ENCODE data around the gene RIC1.
"Not testable (repeated sequence)": the region's sequence is repeated elsewhere in the genome, so short reads cannot be mapped to it uniquely, and the experiment has no call there.

Gene RIC1

DNA sequence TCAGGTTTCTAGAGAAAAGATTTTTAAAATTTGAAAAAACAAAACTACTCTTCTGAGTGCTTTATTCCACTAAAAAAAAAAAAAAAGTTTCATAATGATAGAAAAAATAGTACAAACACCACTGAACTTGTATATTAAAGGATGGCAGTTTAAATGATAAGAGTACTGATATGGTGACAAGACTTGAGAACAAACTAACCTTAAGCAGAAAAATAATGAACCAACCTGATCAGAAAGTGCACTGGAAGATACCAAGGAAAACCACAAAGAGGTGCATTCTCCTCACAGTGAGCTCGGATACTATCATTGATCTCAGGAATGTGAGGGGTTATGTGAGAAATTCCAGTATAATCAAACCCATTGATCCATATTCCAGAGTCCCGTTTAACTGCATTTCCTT, 169.7 kb downstream of the RIC1 start:
- Histone ChIP-seq H3K27ac (ENCODE audit: low read depth, low read length) (no peak overlapping the region), H3K36me3 (ENCODE audit: control insufficient read depth in 1 of 2, insufficient read depth in 2 of 2, low read length in 2 of 2) (peaks cover 6 to 13% of the 10 kb centered on the region in 2 donors), H3K9me3 (ENCODE audit: control insufficient read depth in 1 of 2, low read length in 2 of 2) (no peaks in the 10 kb centered on the region), H3K4me1 (ENCODE audit: control insufficient read depth in 1 of 2, insufficient read depth in 2 of 2, low read length in 2 of 2) (peaks cover 10 to 14% of the 10 kb centered on the region in 2 donors), H3K27me3 (ENCODE audit: control insufficient read depth in 1 of 2, insufficient read depth in 2 of 2, low read length in 2 of 2) (no peaks in the 10 kb centered on the region), H3K9ac (ENCODE audit: low read depth in 1 of 2, low read length in 2 of 2) (no peak overlapping the region), H3K4me3 (ENCODE audit: low read depth in 1 of 2, low read length in 2 of 2) (no peak overlapping the region)

DNA sequence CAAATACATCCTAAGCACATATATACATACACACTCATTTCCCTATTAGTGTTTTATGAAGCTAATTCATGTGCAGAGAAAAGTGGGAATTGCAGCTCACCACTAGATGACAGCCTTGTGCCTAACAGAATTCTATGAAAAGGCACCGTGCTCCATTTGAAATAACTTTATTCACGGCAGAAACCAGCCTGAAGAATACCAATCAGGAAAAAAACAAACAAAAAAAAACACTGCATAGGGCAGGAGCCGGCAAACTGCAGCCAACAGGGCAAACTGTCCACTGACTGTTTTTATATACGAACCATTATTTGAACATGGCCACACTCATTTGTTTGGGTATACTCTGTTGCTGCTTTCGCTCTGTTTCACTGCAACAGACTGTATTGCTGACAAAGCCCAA, 170.4 kb downstream of the RIC1 start:
- Histone ChIP-seq H3K9ac (ENCODE audit: low read depth in 1 of 2, low read length in 2 of 2) (no peak overlapping the region), H3K36me3 (ENCODE audit: control insufficient read depth in 1 of 2, insufficient read depth in 2 of 2, low read length in 2 of 2) (peaks cover 10 to 16% of the 10 kb centered on the region in 2 donors), H3K27me3 (ENCODE audit: control insufficient read depth in 1 of 2, insufficient read depth in 2 of 2, low read length in 2 of 2) (no peaks in the 10 kb centered on the region), H3K9me3 (ENCODE audit: control insufficient read depth in 1 of 2, low read length in 2 of 2) (no peaks in the 10 kb centered on the region), H3K27ac (ENCODE audit: low read depth, low read length) (no peak overlapping the region), H3K4me3 (ENCODE audit: low read depth in 1 of 2, low read length in 2 of 2) (no peak overlapping the region), H3K4me1 (ENCODE audit: control insufficient read depth in 1 of 2, insufficient read depth in 2 of 2, low read length in 2 of 2) (peaks cover 10 to 14% of the 10 kb centered on the region in 2 donors)

DNA sequence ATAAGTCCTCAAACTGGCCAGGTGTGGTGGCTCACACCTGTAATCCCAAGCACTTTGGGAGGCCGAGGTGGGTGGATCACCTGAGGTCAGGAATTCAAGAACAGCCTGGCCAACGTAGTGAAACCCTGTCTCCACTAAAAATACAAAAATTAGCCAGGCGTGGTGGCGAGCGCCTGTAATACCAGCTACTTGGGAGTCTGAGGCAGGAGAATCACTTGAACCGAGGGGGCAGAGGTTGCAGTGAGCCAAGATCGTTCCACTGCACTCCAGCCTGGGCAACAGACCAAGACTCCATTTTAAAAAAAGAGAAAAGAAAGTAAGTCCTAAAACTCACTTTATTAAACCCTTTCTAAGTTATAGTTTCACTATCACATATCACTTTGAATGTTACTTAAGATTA, 171.5 kb downstream of the RIC1 start:
- not testable (repeated sequence) for H3K27me3 ChIP-seq (ENCODE audit: control insufficient read depth in 1 of 2, insufficient read depth in 2 of 2, low read length in 2 of 2); H3K4me3 ChIP-seq (ENCODE audit: low read depth in 1 of 2, low read length in 2 of 2); H3K9ac ChIP-seq (ENCODE audit: low read depth in 1 of 2, low read length in 2 of 2); H3K27ac ChIP-seq (ENCODE audit: low read depth, low read length); H3K9me3 ChIP-seq (ENCODE audit: control insufficient read depth in 1 of 2, low read length in 2 of 2)
- H3K4me1 ChIP-seq (ENCODE audit: control insufficient read depth in 1 of 2, insufficient read depth in 2 of 2, low read length in 2 of 2), result peaks cover 10 to 14% of the 10 kb centered on the region in 2 donors
- H3K36me3 ChIP-seq (ENCODE audit: control insufficient read depth in 1 of 2, insufficient read depth in 2 of 2, low read length in 2 of 2), result peaks cover 14 to 24% of the 10 kb centered on the region in 2 donors

DNA sequence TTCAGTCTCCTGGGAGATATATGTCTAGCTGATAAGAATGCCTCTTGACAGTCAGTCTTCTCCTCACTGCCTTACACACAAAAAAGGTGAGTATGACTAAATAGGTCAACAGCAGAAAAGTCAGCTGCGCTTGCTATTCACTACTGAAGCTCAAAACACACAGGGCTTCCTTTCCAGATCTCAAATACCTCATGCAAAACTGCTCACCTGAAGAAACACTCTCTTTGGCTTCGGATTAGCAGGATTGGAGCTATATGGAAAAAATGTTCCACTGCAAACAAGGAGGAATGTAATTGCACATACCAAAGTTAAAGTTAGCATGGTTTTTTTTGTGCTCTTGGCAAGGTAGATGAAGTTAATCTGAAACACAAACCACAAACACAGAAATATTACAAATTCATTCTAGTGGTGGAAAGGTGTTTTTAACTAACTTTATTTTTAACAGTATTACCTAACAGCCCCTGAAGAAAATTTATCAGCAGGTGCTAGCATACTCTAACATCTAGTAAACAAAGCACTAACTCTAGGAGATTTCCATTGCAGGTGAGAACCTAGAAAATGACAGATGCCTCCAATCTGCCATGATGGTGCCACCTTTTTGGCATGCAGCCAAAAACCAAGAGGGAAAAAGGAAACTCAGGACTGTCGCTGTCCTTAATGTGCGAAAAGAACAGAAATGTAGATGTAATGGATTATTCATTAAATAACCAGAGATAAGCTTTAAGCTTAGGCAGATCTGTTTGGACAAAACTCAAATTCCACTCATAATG, 172.2 kb downstream of the RIC1 start:
- Histone ChIP-seq H3K27me3 (ENCODE audit: control insufficient read depth in 1 of 2, insufficient read depth in 2 of 2, low read length in 2 of 2) (no peaks in the 10 kb centered on the region), H3K9ac (ENCODE audit: low read depth in 1 of 2, low read length in 2 of 2) (no peak overlapping the region), H3K36me3 (ENCODE audit: control insufficient read depth in 1 of 2, insufficient read depth in 2 of 2, low read length in 2 of 2) (peaks cover 14 to 26% of the 10 kb centered on the region in 2 donors), H3K4me3 (ENCODE audit: low read depth in 1 of 2, low read length in 2 of 2) (peak overlapping the region in 1 of 2 donors; percentile 13), H3K27ac (ENCODE audit: low read depth, low read length) (no peak overlapping the region), H3K4me1 (ENCODE audit: control insufficient read depth in 1 of 2, insufficient read depth in 2 of 2, low read length in 2 of 2) (peaks cover 10 to 22% of the 10 kb centered on the region in 2 donors), H3K9me3 (ENCODE audit: control insufficient read depth in 1 of 2, low read length in 2 of 2) (no peaks in the 10 kb centered on the region)

DNA sequence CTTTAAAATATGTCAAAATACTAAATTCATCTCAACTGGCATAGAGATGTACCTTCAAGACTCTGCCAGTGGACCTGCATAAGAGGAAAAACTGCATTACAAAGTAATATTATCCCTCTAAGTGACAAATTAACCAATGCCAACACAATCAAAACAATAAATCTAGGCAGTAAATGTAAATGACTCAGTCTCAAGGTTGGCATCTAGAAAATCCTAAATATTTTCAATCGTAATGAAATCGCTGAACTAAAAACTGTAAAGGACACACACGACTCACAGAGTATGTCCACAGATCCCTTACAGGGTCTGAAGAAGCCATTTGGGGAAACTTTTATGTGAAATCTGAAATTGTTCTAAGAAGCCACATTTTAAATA, 172.8 kb downstream of the RIC1 start:
- no peaks in the 10 kb centered on the region for H3K9me3 ChIP-seq (ENCODE audit: control insufficient read depth in 1 of 2, low read length in 2 of 2)
- no peaks in the 10 kb centered on the region for H3K27me3 ChIP-seq (ENCODE audit: control insufficient read depth in 1 of 2, insufficient read depth in 2 of 2, low read length in 2 of 2)
- H3K36me3 ChIP-seq (ENCODE audit: control insufficient read depth in 1 of 2, insufficient read depth in 2 of 2, low read length in 2 of 2), result peaks cover 14 to 20% of the 10 kb centered on the region in 2 donors
- no peak overlapping the region for H3K27ac ChIP-seq (ENCODE audit: low read depth, low read length)
- H3K9ac ChIP-seq (ENCODE audit: low read depth in 1 of 2, low read length in 2 of 2), result no peak overlapping the region
- H3K4me1 ChIP-seq (ENCODE audit: control insufficient read depth in 1 of 2, insufficient read depth in 2 of 2, low read length in 2 of 2), result peaks cover 10 to 24% of the 10 kb centered on the region in 2 donors
- peak overlapping the region in 1 of 2 donors; percentile 13 for H3K4me3 ChIP-seq (ENCODE audit: low read depth in 1 of 2, low read length in 2 of 2)

DNA sequence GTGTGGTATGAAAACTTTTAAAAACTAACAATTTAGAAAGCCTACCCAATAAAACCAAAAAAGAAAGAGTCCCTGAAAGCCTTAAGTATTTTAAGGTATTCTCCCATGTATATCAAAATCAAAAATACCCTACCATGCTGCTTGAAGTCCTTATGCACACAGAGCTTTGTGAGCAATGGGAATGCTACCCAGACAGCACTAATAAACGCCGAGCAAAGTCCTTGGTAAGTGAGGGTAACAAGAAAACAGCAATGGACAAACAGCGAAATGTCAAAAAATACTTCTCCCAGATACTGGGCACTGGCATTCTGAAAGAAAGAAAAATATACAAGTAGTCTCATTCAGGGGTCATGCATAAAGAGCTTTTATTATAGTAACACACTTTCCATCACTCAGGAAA, 176.6 kb downstream of the RIC1 start:
- Histone ChIP-seq H3K27ac (ENCODE audit: low read depth, low read length) (no peak overlapping the region), H3K9ac (ENCODE audit: low read depth in 1 of 2, low read length in 2 of 2) (no peak overlapping the region), H3K36me3 (ENCODE audit: control insufficient read depth in 1 of 2, insufficient read depth in 2 of 2, low read length in 2 of 2) (peaks cover 21 to 26% of the 10 kb centered on the region in 2 donors), H3K4me3 (ENCODE audit: low read depth in 1 of 2, low read length in 2 of 2) (no peak overlapping the region), H3K4me1 (ENCODE audit: control insufficient read depth in 1 of 2, insufficient read depth in 2 of 2, low read length in 2 of 2) (peaks cover 10 to 25% of the 10 kb centered on the region in 2 donors), H3K27me3 (ENCODE audit: control insufficient read depth in 1 of 2, insufficient read depth in 2 of 2, low read length in 2 of 2) (no peaks in the 10 kb centered on the region), H3K9me3 (ENCODE audit: control insufficient read depth in 1 of 2, low read length in 2 of 2) (no peaks in the 10 kb centered on the region)

DNA sequence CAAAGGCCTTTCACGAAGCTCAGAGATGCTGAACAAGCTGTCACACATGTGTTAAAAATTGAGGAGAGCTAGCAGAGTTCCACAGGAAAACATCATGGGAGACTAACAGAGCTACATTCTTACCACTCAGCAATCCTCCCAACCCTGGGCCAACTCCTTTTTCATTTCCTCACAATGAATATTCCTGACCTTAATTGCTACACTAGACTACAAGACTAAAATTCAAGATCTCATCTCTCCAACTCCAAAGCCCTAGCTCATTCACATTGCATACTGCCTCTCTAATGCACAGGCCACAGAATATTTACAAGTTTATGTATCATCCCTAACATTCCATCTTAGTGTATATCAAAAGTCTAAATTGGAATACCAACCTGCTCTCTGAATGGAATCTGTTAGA, 182.8 kb downstream of the RIC1 start:
- Histone ChIP-seq H3K36me3 (ENCODE audit: control insufficient read depth in 1 of 2, insufficient read depth in 2 of 2, low read length in 2 of 2) (peaks cover 13 to 41% of the 10 kb centered on the region in 2 donors), H3K4me1 (ENCODE audit: control insufficient read depth in 1 of 2, insufficient read depth in 2 of 2, low read length in 2 of 2) (peaks cover 0 to under 1% of the 10 kb centered on the region in 2 donors), H3K9me3 (ENCODE audit: control insufficient read depth in 1 of 2, low read length in 2 of 2) (no peaks in the 10 kb centered on the region), H3K27me3 (ENCODE audit: control insufficient read depth in 1 of 2, insufficient read depth in 2 of 2, low read length in 2 of 2) (no peaks in the 10 kb centered on the region), H3K9ac (ENCODE audit: low read depth in 1 of 2, low read length in 2 of 2) (no peak overlapping the region), H3K27ac (ENCODE audit: low read depth, low read length) (no peak overlapping the region), H3K4me3 (ENCODE audit: low read depth in 1 of 2, low read length in 2 of 2) (no peak overlapping the region)

DNA sequence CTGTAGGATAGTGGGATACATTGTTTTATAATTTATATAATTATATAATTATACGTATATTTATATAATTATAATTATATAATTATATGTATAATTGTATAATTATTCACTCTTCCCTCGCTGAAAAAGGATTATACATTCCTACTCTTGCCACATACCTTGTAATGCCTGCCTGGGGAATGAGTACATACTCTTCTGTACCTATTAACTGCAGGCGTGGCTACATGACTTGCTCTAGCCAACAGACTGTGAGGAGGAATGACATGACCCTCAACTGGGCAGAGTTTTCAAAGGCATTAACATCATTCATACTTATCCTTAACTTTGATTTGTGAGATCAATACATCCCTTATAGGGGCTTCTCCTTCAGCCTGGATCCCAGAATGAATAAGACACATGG, 184.9 kb downstream of the RIC1 start:
- Histone ChIP-seq H3K9me3 (ENCODE audit: control insufficient read depth in 1 of 2, low read length in 2 of 2) (no peaks in the 10 kb centered on the region), H3K4me3 (ENCODE audit: low read depth in 1 of 2, low read length in 2 of 2) (no peak overlapping the region), H3K27me3 (ENCODE audit: control insufficient read depth in 1 of 2, insufficient read depth in 2 of 2, low read length in 2 of 2) (no peaks in the 10 kb centered on the region), H3K4me1 (ENCODE audit: control insufficient read depth in 1 of 2, insufficient read depth in 2 of 2, low read length in 2 of 2) (no peaks in the 10 kb centered on the region), H3K27ac (ENCODE audit: low read depth, low read length) (no peak overlapping the region), H3K36me3 (ENCODE audit: control insufficient read depth in 1 of 2, insufficient read depth in 2 of 2, low read length in 2 of 2) (peaks cover 17 to 52% of the 10 kb centered on the region in 2 donors), H3K9ac (ENCODE audit: low read depth in 1 of 2, low read length in 2 of 2) (no peak overlapping the region)

DNA sequence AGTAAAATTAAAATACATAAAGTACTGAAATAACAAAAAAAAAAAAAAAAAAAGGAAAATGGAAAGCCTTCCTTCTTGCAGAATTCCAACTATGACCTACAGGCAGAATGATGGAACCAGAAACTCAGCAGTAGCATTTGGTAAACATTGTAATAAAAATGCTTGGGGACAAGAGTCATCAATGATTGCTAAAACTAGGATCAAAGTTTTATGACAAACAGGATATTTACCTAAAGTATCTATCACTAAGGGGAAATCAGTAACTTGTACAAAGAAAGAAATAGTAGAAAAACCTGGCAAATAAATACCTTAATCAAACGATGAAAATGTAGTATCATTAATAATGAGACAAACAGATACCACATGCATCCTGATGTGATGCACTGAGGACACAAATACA, 186.6 kb downstream of the RIC1 start:
- H3K36me3 ChIP-seq (ENCODE audit: control insufficient read depth in 1 of 2, insufficient read depth in 2 of 2, low read length in 2 of 2), result peaks cover 5 to 46% of the 10 kb centered on the region in 2 donors
- H3K4me3 ChIP-seq (ENCODE audit: low read depth in 1 of 2, low read length in 2 of 2), result no peak overlapping the region
- H3K27ac ChIP-seq (ENCODE audit: low read depth, low read length), result no peak overlapping the region
- no peak overlapping the region for H3K9ac ChIP-seq (ENCODE audit: low read depth in 1 of 2, low read length in 2 of 2)
- H3K4me1 ChIP-seq (ENCODE audit: control insufficient read depth in 1 of 2, insufficient read depth in 2 of 2, low read length in 2 of 2), result no peaks in the 10 kb centered on the region
- H3K27me3 ChIP-seq (ENCODE audit: control insufficient read depth in 1 of 2, insufficient read depth in 2 of 2, low read length in 2 of 2), result no peaks in the 10 kb centered on the region
- H3K9me3 ChIP-seq (ENCODE audit: control insufficient read depth in 1 of 2, low read length in 2 of 2), result no peaks in the 10 kb centered on the region

DNA sequence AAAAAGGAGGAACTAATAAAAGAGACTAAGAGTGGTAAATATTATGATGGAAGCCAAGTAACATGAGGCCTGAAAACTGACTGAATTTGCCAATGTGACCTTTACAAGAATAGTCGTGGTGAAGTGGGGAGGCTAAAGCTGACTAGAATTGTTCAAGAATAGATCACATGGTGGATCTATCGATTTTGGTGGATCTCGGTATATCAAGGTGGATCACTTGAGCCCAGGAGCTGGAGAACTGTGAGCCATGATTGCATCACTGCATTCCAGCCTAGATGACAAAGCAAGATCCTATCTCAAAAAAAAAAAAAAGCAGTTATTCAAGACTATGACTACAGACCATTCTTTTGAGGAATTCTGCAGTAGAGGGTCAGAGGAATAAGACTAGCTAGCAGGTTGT, 189.0 kb downstream of the RIC1 start:
- Histone ChIP-seq H3K9ac (ENCODE audit: low read depth in 1 of 2, low read length in 2 of 2) (no peak overlapping the region), H3K4me3 (ENCODE audit: low read depth in 1 of 2, low read length in 2 of 2) (no peak overlapping the region), H3K4me1 (ENCODE audit: control insufficient read depth in 1 of 2, insufficient read depth in 2 of 2, low read length in 2 of 2) (no peaks in the 10 kb centered on the region), H3K9me3 (ENCODE audit: control insufficient read depth in 1 of 2, low read length in 2 of 2) (no peaks in the 10 kb centered on the region), H3K27ac (ENCODE audit: low read depth, low read length) (no peak overlapping the region), H3K36me3 (ENCODE audit: control insufficient read depth in 1 of 2, insufficient read depth in 2 of 2, low read length in 2 of 2) (peaks cover 4 to 38% of the 10 kb centered on the region in 2 donors), H3K27me3 (ENCODE audit: control insufficient read depth in 1 of 2, insufficient read depth in 2 of 2, low read length in 2 of 2) (no peaks in the 10 kb centered on the region)

Data from duodenal mucosa (tissue), 2 donors.